Stomach (tissue), 9 donors: Measurements from ENCODE around the gene OR51A7. TPM values are rescaled to one million over a fixed set of nuclear protein-coding genes. Genes with fewer than 3 reads are reported as not detected.

Experiments used
- DNase-seq, 2 donors: peaks; one replicate each; pipeline versions ENCODE4 v3.0.0 to v3.0.0-alpha.2; 2013 to 2019
- H3K27ac ChIP-seq, 5 donors: fragments of 200-600 bp in 4 of 5; sonication (generic) in 4 of 5; one replicate each; pipeline ENCODE4 v1.5.1; 2013 to 2019; ENCODE audit warnings: mild to moderate bottlenecking in 1 of 5, moderate library complexity in 1 of 5
- H3K27me3 ChIP-seq, 3 donors: fragments of 200-600 bp; sonication (generic); one replicate each; pipeline ENCODE4 v1.5.1; 2017 to 2019; ENCODE audit warnings: mixed run types in 1 of 3
- H3K36me3 ChIP-seq, 4 donors: fragments of 200-600 bp; sonication (generic); 1 replicate in 3 of 4; 2 replicates in 1 of 4; pipeline ENCODE4 v1.5.1; 2016 to 2019
- H3K4me1 ChIP-seq, 4 donors: fragments of 200-600 bp; sonication (generic); one replicate each; pipeline ENCODE4 v1.5.1; 2016 to 2019
- H3K4me3 ChIP-seq, 4 donors: fragments of 200-600 bp; sonication (generic) in 3 of 4; one replicate each; pipeline ENCODE4 v1.5.1; 2016 to 2019; ENCODE audit warnings: mild to moderate bottlenecking in 1 of 4
- H3K9me3 ChIP-seq, 4 donors: fragments of 200-600 bp; sonication (generic); one replicate each; pipeline ENCODE4 v1.5.1; 2016 to 2019
- EP300 ChIP-seq: sonication (generic); formaldehyde crosslinking; IDR thresholded peaks from one replicate; pipeline ENCODE4 v1.6.1; 2017; ENCODE audit warnings: antibody characterized with exemption
- POLR2A ChIP-seq, 4 donors: fragments of 450-650 bp; IDR thresholded peaks; one replicate each; pipeline ENCODE4 v1.6.1; 2016; ENCODE audit warnings: antibody characterized with exemption in 4 of 4, control low read depth in 2 of 4, mild to moderate bottlenecking in 1 of 4, moderate library complexity in 1 of 4
- POLR2AphosphoS5 ChIP-seq, 3 donors: sonication (generic); formaldehyde crosslinking; IDR thresholded peaks; one replicate each; pipeline ENCODE4 v1.6.1; 2016; ENCODE audit warnings: antibody characterized with exemption in 3 of 3
- WGBS, 5 donors: extraction: QIAGEN DNeasy Blood & Tissue Kit in 3 of 5; methylation state at CpG; one replicate each; pipeline versions ENCODE4 v1.1.5 to v1.1.7; 2013 to 2018; 5-methylcytosine and 5-hydroxymethylcytosine counted together
- intact Hi-C: fragments of 100-400 bp; cut with DNase I; formaldehyde crosslinking; loops from one replicate; pipeline ENCODE4 v1.15.1; 2023; ENCODE audit warnings: low total_unique reads
- polyA plus RNA-seq, 3 donors: library from polyadenylated mRNA; stranded (reverse); fragments of 200-250 nt; gene quantifications; one replicate each; pipeline ENCODE4 v1.2.3, GENCODE V29; 2013
- total RNA-seq, 5 donors: library from RNA; depleted of rRNA; stranded (reverse); fragments of >200 nt; gene quantifications; one replicate each; pipeline versions ENCODE4 v1.1.0 to v1.2.3, GENCODE V29; 2014 to 2016
- TF ChIP-seq, protein P1 (sequence below), 7 experiments: fragments of 450-650 bp in 4 of 7; fragments of 200-600 bp in 3 of 7; sonication (generic) in 3 of 7; IDR thresholded peaks; one replicate each; pipeline ENCODE4 v1.5.1; 2016 to 2019; ENCODE audit warnings: antibody characterized with exemption in 7 of 7, control low read depth in 2 of 7, mild to moderate bottlenecking in 1 of 7
- donor health status: healthy with polysubstance abuse.
- donor health status: Bipolar disorder and iron deficiency.
- donor health status: healthy.

OR51A7 gene
- total and polyA plus RNA-seq, 8 donors: not detected

DNA sequence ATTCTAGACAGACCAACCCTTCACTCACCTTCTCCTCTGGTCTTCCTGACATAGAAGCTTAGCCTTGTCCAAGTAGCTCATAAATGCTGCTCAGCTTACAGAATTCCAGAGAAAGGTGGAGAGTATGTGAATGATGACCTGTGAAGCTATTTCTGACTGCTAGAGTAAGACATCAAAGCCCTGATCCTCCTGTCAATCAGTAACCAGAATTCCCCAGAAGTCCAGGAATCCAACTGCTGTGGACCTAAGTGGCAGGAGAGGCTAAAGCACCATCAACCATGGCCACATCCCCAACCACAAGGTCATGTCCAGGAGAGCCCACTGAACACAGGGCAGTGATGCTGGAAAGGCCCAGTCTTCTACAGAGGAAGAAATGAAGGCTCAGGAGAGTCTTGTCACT is 13.0 kb downstream of the OR51A7 start:
- H3K4me3 ChIP-seq: no peak overlapping the region

DNA sequence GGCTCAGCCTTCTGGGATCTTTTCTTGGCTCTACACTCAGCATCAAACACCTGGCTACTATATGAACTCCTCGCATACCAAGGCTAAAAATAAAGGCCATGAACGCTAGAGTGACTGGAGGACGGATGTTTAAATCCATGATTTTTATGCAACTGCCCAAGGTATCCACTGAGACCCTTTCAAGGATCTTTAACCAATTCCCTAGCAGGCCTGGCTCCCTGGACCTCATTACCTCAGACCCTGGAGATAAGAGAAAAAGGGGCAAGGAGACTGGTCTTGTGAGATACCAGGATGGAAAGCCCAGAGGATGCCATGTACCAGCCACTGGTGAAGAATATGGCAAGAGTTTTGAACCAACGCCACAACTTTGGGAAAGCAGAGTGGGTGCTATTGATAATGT is 15.7 kb downstream of the OR51A7 start, which contains the start of gene OR51G2:
Gene OR51G2, minus strand, starts transcription at position 101 of the 400 bp plus-strand sequence. CDS start 3,687 bp downstream, outside the sequence.
- TF ChIP-seq EP300: no peak
- TF ChIP-seq POLR2A (IDR thresholded peaks at IDR 0.05): no peak
- TF ChIP-seq, protein P1, sequence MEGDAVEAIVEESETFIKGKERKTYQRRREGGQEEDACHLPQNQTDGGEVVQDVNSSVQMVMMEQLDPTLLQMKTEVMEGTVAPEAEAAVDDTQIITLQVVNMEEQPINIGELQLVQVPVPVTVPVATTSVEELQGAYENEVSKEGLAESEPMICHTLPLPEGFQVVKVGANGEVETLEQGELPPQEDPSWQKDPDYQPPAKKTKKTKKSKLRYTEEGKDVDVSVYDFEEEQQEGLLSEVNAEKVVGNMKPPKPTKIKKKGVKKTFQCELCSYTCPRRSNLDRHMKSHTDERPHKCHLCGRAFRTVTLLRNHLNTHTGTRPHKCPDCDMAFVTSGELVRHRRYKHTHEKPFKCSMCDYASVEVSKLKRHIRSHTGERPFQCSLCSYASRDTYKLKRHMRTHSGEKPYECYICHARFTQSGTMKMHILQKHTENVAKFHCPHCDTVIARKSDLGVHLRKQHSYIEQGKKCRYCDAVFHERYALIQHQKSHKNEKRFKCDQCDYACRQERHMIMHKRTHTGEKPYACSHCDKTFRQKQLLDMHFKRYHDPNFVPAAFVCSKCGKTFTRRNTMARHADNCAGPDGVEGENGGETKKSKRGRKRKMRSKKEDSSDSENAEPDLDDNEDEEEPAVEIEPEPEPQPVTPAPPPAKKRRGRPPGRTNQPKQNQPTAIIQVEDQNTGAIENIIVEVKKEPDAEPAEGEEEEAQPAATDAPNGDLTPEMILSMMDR (IDR thresholded peaks at IDR 0.05): no peak
- H3K4me3 ChIP-seq: no peak within 1 kb of the TSS
- H3K27me3 ChIP-seq: no peaks in the 10 kb centered on the region
- no peaks in the 10 kb centered on the region for H3K36me3 ChIP-seq
- WGBS, 5 donors: 77 to 94% (median 86%) methylated on average over 4 of the region's 4 CpGs
- intact Hi-C loops: no loop called here
- H3K9me3 ChIP-seq: no peaks in the 10 kb centered on the region
- no peaks in the 10 kb centered on the region for H3K4me1 ChIP-seq
- no peak for DNase-seq
- H3K27ac ChIP-seq: no peak within 1 kb of the TSS

More for the DNA sequence above, 13.0 kb downstream of the OR51A7 start:
- intact Hi-C loops: no loop called here
- no peak overlapping the region for H3K27ac ChIP-seq
- no peaks in the 10 kb centered on the region for H3K4me1 ChIP-seq
- no peaks in the 10 kb centered on the region for H3K27me3 ChIP-seq
- H3K36me3 ChIP-seq: no peaks in the 10 kb centered on the region
- TF ChIP-seq POLR2A (IDR thresholded peaks at IDR 0.05): no peak
- TF ChIP-seq POLR2AphosphoS5 (IDR thresholded peaks at IDR 0.05): no peak
- TF ChIP-seq, protein P1 (IDR thresholded peaks at IDR 0.05): no peak
- no peak for TF ChIP-seq EP300
- H3K9me3 ChIP-seq: no peaks in the 10 kb centered on the region
- no peak for DNase-seq

DNA sequence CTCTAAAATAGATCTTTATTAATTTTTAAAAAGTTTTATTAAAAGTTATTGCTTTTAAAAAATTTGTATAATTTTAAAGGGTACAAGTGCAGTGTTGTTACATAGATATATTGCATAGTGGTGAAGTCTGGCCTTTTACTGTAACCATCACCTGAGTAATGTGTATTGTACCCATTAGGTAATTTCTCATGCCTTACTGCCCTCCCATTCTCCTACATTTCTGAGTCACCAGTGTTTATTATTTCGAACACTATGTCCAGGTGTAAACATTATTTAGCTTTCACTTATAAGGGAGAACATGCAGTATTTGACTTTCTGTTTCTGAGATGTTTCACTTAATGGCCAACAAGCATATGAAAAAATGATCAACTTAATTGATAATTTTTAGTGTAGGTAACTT is 18.2 kb downstream of the OR51A7 start:
- WGBS, 5 donors: 52 to 80% (median 60%) methylated on average over 1 of the region's 1 CpG
- Histone ChIP-seq H3K27me3 (no peaks in the 10 kb centered on the region), H3K36me3 (no peaks in the 10 kb centered on the region), H3K4me3 (no peak overlapping the region), H3K4me1 (no peaks in the 10 kb centered on the region), H3K9me3 (no peaks in the 10 kb centered on the region), H3K27ac (no peak overlapping the region)
- DNase-seq: no peak
- TF ChIP-seq POLR2AphosphoS5 (IDR thresholded peaks at IDR 0.05) (no peak), EP300 (no peak), POLR2A (IDR thresholded peaks at IDR 0.05) (no peak)
- TF ChIP-seq, protein P1 (IDR thresholded peaks at IDR 0.05): no peak
- intact Hi-C loops: no loop called here

DNA sequence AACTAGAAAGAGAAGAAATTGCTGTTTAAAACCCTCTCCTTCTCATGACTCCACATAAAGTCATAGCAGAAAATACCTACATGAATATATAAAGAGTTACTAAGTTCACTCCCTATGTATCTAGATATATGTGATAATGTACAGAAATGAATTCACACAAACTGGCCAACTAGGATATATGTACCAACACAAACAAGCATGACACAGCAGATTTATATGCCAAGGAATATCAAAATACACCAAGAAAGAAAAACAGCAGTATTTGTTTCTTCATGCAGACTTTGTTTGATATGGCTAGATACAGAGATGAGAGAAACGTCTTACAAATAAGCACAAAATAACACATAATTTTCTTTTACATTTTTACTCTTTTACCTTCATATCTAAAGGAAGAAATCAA is 18.7 kb downstream of the OR51A7 start:
- Histone ChIP-seq H3K36me3 (no peaks in the 10 kb centered on the region), H3K27ac (no peak overlapping the region), H3K27me3 (no peaks in the 10 kb centered on the region), H3K9me3 (no peaks in the 10 kb centered on the region), H3K4me1 (no peaks in the 10 kb centered on the region), H3K4me3 (no peak overlapping the region)
- intact Hi-C loops: no loop called here
- no peak for TF ChIP-seq POLR2A (IDR thresholded peaks at IDR 0.05)
- TF ChIP-seq, protein P1 (IDR thresholded peaks at IDR 0.05): no peak
- no peak for TF ChIP-seq EP300
- no peak for TF ChIP-seq POLR2AphosphoS5 (IDR thresholded peaks at IDR 0.05)
- 29 to 57% (median 41%) methylated on average over 1 of the region's 1 CpG for WGBS, 5 donors
- no peak for DNase-seq
